ENCODE measurements around the gene SSR1. TPM values are rescaled to one million over a fixed set of nuclear protein-coding genes. Genes with fewer than 3 reads are reported as not detected.
"Not testable (repeated sequence)": the region's sequence is repeated elsewhere in the genome, so short reads cannot be mapped to it uniquely, and the experiment has no call there.

The SSR1 gene
- total RNA-seq, 1 experiment from 2014 or later = 65.2 TPM

DNA sequence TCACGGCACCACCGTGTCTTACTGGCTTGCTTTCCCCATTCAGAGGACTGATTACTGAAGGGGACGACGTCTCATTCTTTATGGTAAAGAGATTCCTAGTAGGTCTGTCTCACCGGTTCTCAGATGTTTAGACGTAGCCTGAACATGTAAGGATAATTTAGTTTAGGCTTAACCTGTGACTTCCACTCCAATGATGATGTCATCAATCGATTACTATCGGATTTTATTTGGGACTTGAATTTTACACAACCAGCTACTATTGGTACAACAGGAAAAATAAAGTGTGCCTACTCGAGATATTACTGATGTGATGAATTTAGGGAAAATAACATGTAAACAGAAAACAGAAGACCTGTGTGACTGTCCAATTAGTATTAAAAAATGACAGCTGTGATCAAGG, 4.5 kb upstream of the SSR1 start:
- no peak for TF ChIP-seq EZH2 (IDR thresholded peaks at IDR 0.05; ENCODE audit: low read length, unreplicated experiment)
- TF ChIP-seq EZH2phosphoT487 (IDR thresholded peaks at IDR 0.05; ENCODE audit: borderline replicate concordance, low read length) = no peak
- no peak for TF ChIP-seq CTCF (conservative IDR thresholded peaks at IDR 0.05; ENCODE audit: low read depth, low read length)
- Histone ChIP-seq H3K4me1 (ENCODE audit: insufficient read depth, low read length) (peaks cover 8% of the 10 kb centered on the region), H3K9me2 (replicated peaks; ENCODE audit: low read length) (no peaks in the 10 kb centered on the region), H3K9ac (ENCODE audit: low read length) (no peak overlapping the region), H3K4me3 (ENCODE audit: low read length) (no peak overlapping the region), H3K4me2 (ENCODE audit: low read length) (no peak overlapping the region), H2AFZ (ENCODE audit: low read length) (no peak overlapping the region), H3K27me3 (ENCODE audit: low read length) (no peaks in the 10 kb centered on the region), H3K9me3 (ENCODE audit: low read length) (no peaks in the 10 kb centered on the region), H4K20me1 (ENCODE audit: low read length) (no peaks in the 10 kb centered on the region), H3F3A (ENCODE audit: low read length, unreplicated experiment) (no peaks in the 10 kb centered on the region), H3K36me3 (ENCODE audit: low read depth, low read length) (no peaks in the 10 kb centered on the region), H3K79me2 (ENCODE audit: low read length) (peaks cover 5% of the 10 kb centered on the region), H3K27ac (ENCODE audit: low read length) (no peak overlapping the region)
- ATAC-seq (no peak), DNase-seq (no peak)
- CTCF ChIA-PET = no interaction called here
- POLR2A ChIA-PET (ENCODE audit: unreplicated experiment) = no interaction called here
- BruUV-seq (replicated peaks) = no TSS peak
- intact Hi-C loops (cut with micrococcal nuclease) = no loop called here

DNA sequence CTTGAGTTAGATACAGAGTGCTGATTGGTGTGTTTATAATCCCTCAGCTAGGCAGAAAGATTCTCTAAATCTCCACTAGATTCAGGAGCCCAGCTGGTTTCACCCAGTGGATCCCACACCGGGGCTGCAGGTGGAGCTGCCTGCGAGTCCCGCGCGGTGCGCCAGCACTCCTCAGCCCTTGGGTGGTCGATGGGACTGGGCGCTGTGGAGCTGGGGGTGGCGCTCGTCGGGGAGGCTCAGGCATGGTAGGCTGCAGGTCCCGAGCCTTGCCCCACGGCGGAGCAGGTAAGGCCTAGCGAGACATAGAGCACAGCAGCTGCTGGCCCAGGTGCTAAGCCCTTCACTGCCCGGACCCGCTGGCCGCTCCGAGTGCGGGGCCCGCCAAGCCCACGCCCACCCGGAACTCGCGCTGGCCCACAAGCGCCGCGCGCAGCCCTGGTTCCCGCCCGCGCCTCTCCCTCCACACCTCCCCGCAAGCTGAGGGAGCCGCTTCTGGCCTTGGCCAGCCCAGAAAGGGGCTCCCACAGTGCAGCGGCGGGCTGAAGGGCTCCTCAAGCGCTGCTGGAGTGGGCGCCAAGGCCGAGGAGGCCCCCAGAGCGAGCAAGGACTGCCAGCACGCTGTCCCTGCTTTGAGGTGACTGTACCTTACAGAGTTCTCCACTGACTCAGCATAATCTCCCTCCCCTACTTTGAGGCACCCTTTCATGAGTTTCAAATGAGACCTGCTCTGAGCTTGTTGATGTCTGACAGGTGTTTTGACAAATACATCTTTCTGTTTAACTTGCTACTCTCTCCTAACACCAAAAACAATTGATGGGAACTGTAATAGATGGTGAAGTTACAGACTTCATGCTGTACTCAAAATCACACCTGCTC, 3.9 kb upstream of the SSR1 start:
- Histone ChIP-seq H3K9me2 (replicated peaks; ENCODE audit: low read length) (no peaks in the 10 kb centered on the region), H2AFZ (ENCODE audit: low read length) (no peak overlapping the region), H3K4me2 (ENCODE audit: low read length) (no peak overlapping the region), H3K4me1 (ENCODE audit: insufficient read depth, low read length) (peaks cover 8% of the 10 kb centered on the region), H3K9ac (ENCODE audit: low read length) (no peak overlapping the region), H3K4me3 (ENCODE audit: low read length) (no peak overlapping the region), H4K20me1 (ENCODE audit: low read length) (peaks cover 4% of the 10 kb centered on the region; the same call in 1 of the 2 replicates), H3K79me2 (ENCODE audit: low read length) (peaks cover 11% of the 10 kb centered on the region), H3F3A (ENCODE audit: low read length, unreplicated experiment) (no peaks in the 10 kb centered on the region), H3K36me3 (ENCODE audit: low read depth, low read length) (no peaks in the 10 kb centered on the region), H3K9me3 (ENCODE audit: low read length) (no peaks in the 10 kb centered on the region), H3K27ac (ENCODE audit: low read length) (no peak overlapping the region), H3K27me3 (ENCODE audit: low read length) (no peaks in the 10 kb centered on the region)
- TF ChIP-seq CTCF (conservative IDR thresholded peaks at IDR 0.05; ENCODE audit: low read depth, low read length) (no peak), EZH2phosphoT487 (IDR thresholded peaks at IDR 0.05; ENCODE audit: borderline replicate concordance, low read length) (no peak), EZH2 (IDR thresholded peaks at IDR 0.05; ENCODE audit: low read length, unreplicated experiment) (no peak)
- no peak for ATAC-seq
- ChIA-PET CTCF (interaction anchor here (0.6 kb wide), 1 partner anchor 274 kb away, joined by 3 read pairs; no protein-coding TSS in a partner anchor), POLR2A (ENCODE audit: unreplicated experiment) (interaction anchor here (0.6 kb wide), 1 partner anchor 243 kb away, joined by 10 read pairs; no protein-coding TSS in a partner anchor)
- DNase-seq = no peak
- intact Hi-C loops (cut with micrococcal nuclease) = no loop called here
- no TSS peak for BruUV-seq (replicated peaks)

DNA sequence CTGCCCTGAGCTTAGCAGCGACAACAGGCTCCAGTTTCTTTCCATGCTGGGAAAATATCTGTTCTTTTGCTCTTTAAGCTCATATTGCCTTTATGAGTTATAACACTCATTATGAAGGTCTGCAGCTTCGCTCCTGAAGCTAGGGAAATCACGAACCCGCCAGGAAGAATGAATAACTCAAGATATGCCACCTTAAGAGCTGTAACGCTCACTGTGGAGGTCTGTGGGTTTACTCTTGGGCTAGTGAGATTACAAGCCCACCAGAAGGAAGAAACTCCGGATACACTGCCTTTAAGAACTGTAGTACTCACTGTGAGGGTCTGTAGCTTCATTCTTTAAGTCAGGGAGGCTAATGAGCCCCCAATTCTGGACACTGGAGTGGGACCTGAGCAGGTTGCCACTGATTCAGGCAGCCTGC, 3.0 kb upstream of the SSR1 start:
- no peaks in the 10 kb centered on the region for H3K9me3 ChIP-seq (ENCODE audit: low read length)
- H3K9ac ChIP-seq (ENCODE audit: low read length) = no peak overlapping the region
- no TSS peak for BruUV-seq (replicated peaks)
- ATAC-seq (no peak), DNase-seq (no peak)
- H3K79me2 ChIP-seq (ENCODE audit: low read length) = peaks cover 21% of the 10 kb centered on the region
- H3K27me3 ChIP-seq (ENCODE audit: low read length) = no peaks in the 10 kb centered on the region
- peaks cover 14% of the 10 kb centered on the region for H3K4me1 ChIP-seq (ENCODE audit: insufficient read depth, low read length)
- H3K9me2 ChIP-seq (replicated peaks; ENCODE audit: low read length) = no peaks in the 10 kb centered on the region
- H4K20me1 ChIP-seq (ENCODE audit: low read length) = peaks cover 9% of the 10 kb centered on the region
- H3K36me3 ChIP-seq (ENCODE audit: low read depth, low read length) = no peaks in the 10 kb centered on the region
- no peak overlapping the region for H2AFZ ChIP-seq (ENCODE audit: low read length)
- ChIA-PET CTCF (no interaction called here), POLR2A (ENCODE audit: unreplicated experiment) (no interaction called here)
- TF ChIP-seq EZH2 (IDR thresholded peaks at IDR 0.05; ENCODE audit: low read length, unreplicated experiment) (no peak), EZH2phosphoT487 (IDR thresholded peaks at IDR 0.05; ENCODE audit: borderline replicate concordance, low read length) (no peak), CTCF (conservative IDR thresholded peaks at IDR 0.05; ENCODE audit: low read depth, low read length) (no peak)
- H3F3A ChIP-seq (ENCODE audit: low read length, unreplicated experiment) = no peaks in the 10 kb centered on the region
- H3K27ac ChIP-seq (ENCODE audit: low read length) = no peak overlapping the region
- H3K4me2 ChIP-seq (ENCODE audit: low read length) = no peak overlapping the region
- no peak overlapping the region for H3K4me3 ChIP-seq (ENCODE audit: low read length)
- intact Hi-C loops (cut with micrococcal nuclease) = no loop called here

GRCh38 chr6:7315087-7315947, 2.3 kb upstream of the SSR1 start:
- H3F3A ChIP-seq (ENCODE audit: low read length, unreplicated experiment); H3K9me3 ChIP-seq (ENCODE audit: low read length); CTCF ChIA-PET; H3K9ac ChIP-seq (ENCODE audit: low read length); BruUV-seq (replicated peaks); POLR2A ChIA-PET (ENCODE audit: unreplicated experiment); H3K27me3 ChIP-seq (ENCODE audit: low read length); H3K4me2 ChIP-seq (ENCODE audit: low read length); H2AFZ ChIP-seq (ENCODE audit: low read length); H3K27ac ChIP-seq (ENCODE audit: low read length); H3K4me3 ChIP-seq (ENCODE audit: low read length); intact Hi-C loops (cut with micrococcal nuclease); H3K36me3 ChIP-seq (ENCODE audit: low read depth, low read length); H3K9me2 ChIP-seq (replicated peaks; ENCODE audit: low read length); ATAC-seq; DNase-seq: not testable (repeated sequence)
- Histone ChIP-seq H3K79me2 (ENCODE audit: low read length) (peaks cover 27% of the 10 kb centered on the region), H4K20me1 (ENCODE audit: low read length) (peaks cover 13% of the 10 kb centered on the region), H3K4me1 (ENCODE audit: insufficient read depth, low read length) (peaks cover 18% of the 10 kb centered on the region)

Data from PC-3 (cell line).